HEK293 (cell line): ENCODE data around the gene MTMR1.

Source experiments
- CTCF ChIA-PET: fragments of 350-600 bp; formaldehyde crosslinking; extraction: SDS; loops from one replicate; lab custom pipeline; 2021; ENCODE audit warnings: antibody characterized with exemption; lab: Yijun Ruan, JAX
- POLR2A ChIA-PET: fragments of 300-600 bp; formaldehyde crosslinking; extraction: SDS; loops from one replicate; lab custom pipeline; 2020; ENCODE audit warnings: antibody characterized with exemption, inconsistent platforms; lab: Yijun Ruan, JAX
- H3K27ac ChIP-seq: fragments of 200-500 bp; sonication (Bioruptor generic); 2 replicates; pipeline ENCODE4 v1.5.1; 2014; ENCODE audit warnings: low read depth, low read length, control low read depth, inconsistent platforms; ENCODE audit errors: extremely low read depth
- H3K36me3 ChIP-seq, 2 experiments: fragments of 200-500 bp in 1 of 2; sonication (Bioruptor generic) in 1 of 2; 1 replicate in 1 of 2; 2 replicates in 1 of 2; pipeline ENCODE4 v1.5.1; 2014 to 2017; ENCODE audit warnings: inconsistent platforms in 2 of 2, low read length in 2 of 2; ENCODE audit not compliant: control insufficient read depth in 2 of 2, insufficient read depth in 1 of 2
- H3K4me1 ChIP-seq: fragments of 200-500 bp; sonication (Bioruptor generic); 2 replicates; pipeline ENCODE4 v1.5.1; 2014; ENCODE audit warnings: mild to moderate bottlenecking, low read length, inconsistent platforms; ENCODE audit not compliant: control insufficient read depth, insufficient read depth
- H3K4me3 ChIP-seq: 2 replicates; pipeline ENCODE4 v1.5.1; 2011; ENCODE audit warnings: low read depth, mild to moderate bottlenecking, control low read depth, low read length, moderate library complexity
- H3K9me3 ChIP-seq: fragments of 200-500 bp; sonication (Bioruptor generic); 2 replicates; pipeline ENCODE4 v1.5.1; 2014; ENCODE audit warnings: low read depth, low read length, inconsistent platforms; ENCODE audit not compliant: control insufficient read depth, insufficient read depth
- BCL6B ChIP-seq: fragments of 450-650 bp; formaldehyde crosslinking; IDR thresholded peaks from 2 replicates; pipeline ENCODE4 v1.5.1; 2017; ENCODE audit warnings: missing biosample characterization, missing genetic modification characterization
- CTCF ChIP-seq: fragments of 450-650 bp; formaldehyde crosslinking; IDR thresholded peaks from 2 replicates; pipeline ENCODE4 v1.5.1; 2016; ENCODE audit warnings: missing biosample characterization, missing genetic modification characterization
- KLF9 ChIP-seq: fragments of 450-650 bp; formaldehyde crosslinking; IDR thresholded peaks from 2 replicates; pipeline ENCODE4 v1.5.1; 2016; ENCODE audit warnings: missing biosample characterization, missing genetic modification characterization, low read depth
- PRDM6 ChIP-seq: fragments of 450-650 bp; formaldehyde crosslinking; IDR thresholded peaks from 2 replicates; pipeline ENCODE4 v1.5.1; 2017; ENCODE audit warnings: missing biosample characterization, missing genetic modification characterization
- SALL2 ChIP-seq: fragments of 450-650 bp; formaldehyde crosslinking; IDR thresholded peaks from 2 replicates; pipeline ENCODE4 v1.5.0; 2017; ENCODE audit warnings: missing biosample characterization, mild to moderate bottlenecking, missing genetic modification characterization, borderline replicate concordance
- WT1 ChIP-seq: fragments of 450-650 bp; formaldehyde crosslinking; IDR thresholded peaks from 2 replicates; pipeline ENCODE4 v1.5.1; 2016; ENCODE audit warnings: missing biosample characterization, missing genetic modification characterization
- ZBTB10 ChIP-seq: fragments of 450-650 bp; formaldehyde crosslinking; IDR thresholded peaks from 2 replicates; pipeline ENCODE4 v1.5.1; 2016; ENCODE audit warnings: missing biosample characterization, missing genetic modification characterization
- ZFHX2 ChIP-seq: fragments of 450-650 bp; formaldehyde crosslinking; conservative IDR thresholded peaks from 2 replicates; pipeline ENCODE4 v1.5.1; 2016; ENCODE audit warnings: missing biosample characterization, missing genetic modification characterization
- ZFP37 ChIP-seq: fragments of 450-650 bp; formaldehyde crosslinking; IDR thresholded peaks from 2 replicates; pipeline ENCODE4 v1.5.1; 2016; ENCODE audit warnings: missing biosample characterization, missing genetic modification characterization
- ZNF148 ChIP-seq: fragments of 450-650 bp; formaldehyde crosslinking; IDR thresholded peaks from 2 replicates; pipeline ENCODE4 v1.5.0; 2017; ENCODE audit warnings: missing biosample characterization, missing genetic modification characterization, borderline replicate concordance
- ZNF16 ChIP-seq: fragments of 450-650 bp; formaldehyde crosslinking; IDR thresholded peaks from 2 replicates; pipeline ENCODE4 v1.5.1; 2016; ENCODE audit warnings: low read depth, missing biosample characterization, missing genetic modification characterization
- ZNF248 ChIP-seq: fragments of 450-650 bp; formaldehyde crosslinking; IDR thresholded peaks from 2 replicates; pipeline ENCODE4 v1.5.1; 2017; ENCODE audit warnings: missing biosample characterization, missing genetic modification characterization
- ZNF266 ChIP-seq: fragments of 450-650 bp; formaldehyde crosslinking; IDR thresholded peaks from 2 replicates; pipeline ENCODE4 v1.5.1; 2016; ENCODE audit warnings: missing biosample characterization, missing genetic modification characterization, low read depth
- ZNF366 ChIP-seq: fragments of 450-650 bp; formaldehyde crosslinking; conservative IDR thresholded peaks from 2 replicates; pipeline ENCODE4 v1.5.1; 2016; ENCODE audit warnings: missing biosample characterization, missing genetic modification characterization
- ZNF513 ChIP-seq: fragments of 450-650 bp; IDR thresholded peaks from 2 replicates; pipeline ENCODE4 v1.5.1; 2018; ENCODE audit warnings: missing biosample characterization, missing genetic modification characterization
- ZNF558 ChIP-seq: fragments of 450-650 bp; formaldehyde crosslinking; IDR thresholded peaks from 2 replicates; pipeline ENCODE4 v1.5.1; 2016; ENCODE audit warnings: missing biosample characterization, missing genetic modification characterization
- ZNF596 ChIP-seq: fragments of 450-650 bp; IDR thresholded peaks from 2 replicates; pipeline ENCODE4 v1.5.0; 2018; ENCODE audit warnings: missing biosample characterization, mild to moderate bottlenecking, missing genetic modification characterization, moderate library complexity
- ZNF629 ChIP-seq: fragments of 450-650 bp; formaldehyde crosslinking; IDR thresholded peaks from 2 replicates; pipeline ENCODE4 v1.5.1; 2017; ENCODE audit warnings: missing biosample characterization, missing genetic modification characterization
- ZNF785 ChIP-seq: fragments of 450-650 bp; formaldehyde crosslinking; IDR thresholded peaks from 2 replicates; pipeline ENCODE4 v1.5.1; 2016; ENCODE audit warnings: missing biosample characterization, missing genetic modification characterization
- ZSCAN5A ChIP-seq: fragments of 450-650 bp; formaldehyde crosslinking; IDR thresholded peaks from 2 replicates; pipeline ENCODE4 v1.5.1; 2016; ENCODE audit warnings: missing biosample characterization, missing genetic modification characterization

The MTMR1 gene

GRCh38 chrX:150766351-150767044, 73.3 kb downstream of the MTMR1 start:
- no peaks in the 10 kb centered on the region for H3K4me1 ChIP-seq
- H3K9me3 ChIP-seq = no peaks in the 10 kb centered on the region
- H3K4me3 ChIP-seq = no peak overlapping the region
- ChIA-PET POLR2A (no interaction called here), CTCF (interaction anchor here (0.7 to 1.0 kb wide), 3 partner anchors 291 to 316 kb away, joined by 3 to 4 read pairs (median 3); no protein-coding TSS in a partner anchor)
- peaks cover 0 to 26% of the 10 kb centered on the region in 2 experiments; a peak in 1 of 3 replicates for H3K36me3 ChIP-seq
- TF ChIP-seq CTCF (tag by site-specific recombination) (no peak), ZFHX2 (tag by site-specific recombination) (no peak), ZNF366 (tag by site-specific recombination) (no peak), PRDM6 (tag by site-specific recombination) (no peak), SALL2 (tag by site-specific recombination) (no peak), ZNF148 (tag by site-specific recombination) (no peak), ZNF266 (tag by site-specific recombination) (no peak), WT1 (tag by site-specific recombination) (no peak), ZNF248 (no peak), ZNF16 (tag by site-specific recombination) (no peak)
- no peak overlapping the region for H3K27ac ChIP-seq

- ChIA-PET POLR2A (no interaction called here), CTCF (interaction anchor here (0.7 to 1.0 kb wide), 3 partner anchors 291 to 319 kb away, joined by 3 to 4 read pairs (median 3); no protein-coding TSS in a partner anchor)
- peaks cover 0 to 26% of the 10 kb centered on the region in 2 experiments; a peak in 1 of 3 replicates for H3K36me3 ChIP-seq
- no peaks in the 10 kb centered on the region for H3K4me1 ChIP-seq
- H3K4me3 ChIP-seq = no peak overlapping the region
- no peaks in the 10 kb centered on the region for H3K9me3 ChIP-seq
- no peak for TF ChIP-seq BCL6B
- TF ChIP-seq ZFP37 (tag by site-specific recombination) = no peak
- no peak for TF ChIP-seq ZNF513
- TF ChIP-seq ZNF596 (tag by site-specific recombination) = no peak
- no peak for TF ChIP-seq ZSCAN5A (tag by site-specific recombination)
- no peak for TF ChIP-seq ZBTB10 (tag by site-specific recombination)
- no peak for TF ChIP-seq ZNF629 (tag by site-specific recombination)
- no peak for TF ChIP-seq KLF9
- no peak for TF ChIP-seq ZNF558 (tag by site-specific recombination)
- no peak for TF ChIP-seq ZNF785
- no peak overlapping the region for H3K27ac ChIP-seq
Measured at GRCh38 chrX:150767045-150767395, 73.8 kb downstream of the MTMR1 start.
